Fibroblast of lung (primary cell): ENCODE measurements around the gene SPECC1L.

Experiments
- EZH2 ChIP-seq: IDR thresholded peaks from 2 replicates; pipeline ENCODE4 v1.5.1; 2012; ENCODE audit warnings: low read length, control low read depth, mild to moderate bottlenecking; ENCODE audit errors: missing control alignments
- TF ChIP-seq, protein P1 (sequence below), 2 donors: IDR thresholded peaks in 1 of 2; conservative IDR thresholded peaks in 1 of 2; 1 replicate in 1 of 2; 2 replicates in 1 of 2; pipeline ENCODE4 v1.5.1; 2011 to 2012; ENCODE audit warnings: low read length in 2 of 2, control low read depth in 1 of 2, inconsistent platforms in 1 of 2, low read depth in 1 of 2, mild to moderate bottlenecking in 1 of 2

DNA sequence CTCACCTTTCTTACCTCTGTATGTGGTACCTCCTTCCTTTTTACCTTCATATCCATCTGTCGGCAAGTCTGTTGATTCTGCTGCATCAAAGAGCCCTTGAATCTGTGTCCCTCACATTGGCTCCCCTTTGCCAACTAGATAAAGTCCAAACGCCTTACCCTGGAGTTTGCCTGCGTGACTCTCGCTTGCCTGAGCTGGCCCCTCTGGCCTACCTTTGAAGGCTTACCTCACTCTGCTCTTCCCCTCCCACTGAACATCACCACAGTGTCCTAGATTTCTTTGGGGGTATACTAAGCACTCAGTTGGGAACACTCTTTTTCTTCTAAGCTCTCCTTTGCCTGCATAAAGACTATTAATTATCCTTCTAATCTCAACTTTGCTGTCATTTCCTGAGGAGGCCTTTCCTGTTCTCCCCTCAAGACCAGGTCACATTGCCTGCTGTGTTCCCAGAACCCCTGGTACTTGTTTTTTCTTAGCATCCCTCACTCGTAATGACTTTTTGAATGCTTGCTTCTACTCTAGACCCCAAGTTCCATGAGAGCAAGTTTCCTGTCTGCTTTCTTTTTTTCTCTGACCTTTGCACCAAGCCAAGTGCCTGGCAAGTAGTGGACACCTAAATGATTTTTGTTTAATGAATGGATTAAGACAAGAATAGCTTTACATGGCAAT is 89.0 kb downstream of the SPECC1L start:
- TF ChIP-seq, protein P1, sequence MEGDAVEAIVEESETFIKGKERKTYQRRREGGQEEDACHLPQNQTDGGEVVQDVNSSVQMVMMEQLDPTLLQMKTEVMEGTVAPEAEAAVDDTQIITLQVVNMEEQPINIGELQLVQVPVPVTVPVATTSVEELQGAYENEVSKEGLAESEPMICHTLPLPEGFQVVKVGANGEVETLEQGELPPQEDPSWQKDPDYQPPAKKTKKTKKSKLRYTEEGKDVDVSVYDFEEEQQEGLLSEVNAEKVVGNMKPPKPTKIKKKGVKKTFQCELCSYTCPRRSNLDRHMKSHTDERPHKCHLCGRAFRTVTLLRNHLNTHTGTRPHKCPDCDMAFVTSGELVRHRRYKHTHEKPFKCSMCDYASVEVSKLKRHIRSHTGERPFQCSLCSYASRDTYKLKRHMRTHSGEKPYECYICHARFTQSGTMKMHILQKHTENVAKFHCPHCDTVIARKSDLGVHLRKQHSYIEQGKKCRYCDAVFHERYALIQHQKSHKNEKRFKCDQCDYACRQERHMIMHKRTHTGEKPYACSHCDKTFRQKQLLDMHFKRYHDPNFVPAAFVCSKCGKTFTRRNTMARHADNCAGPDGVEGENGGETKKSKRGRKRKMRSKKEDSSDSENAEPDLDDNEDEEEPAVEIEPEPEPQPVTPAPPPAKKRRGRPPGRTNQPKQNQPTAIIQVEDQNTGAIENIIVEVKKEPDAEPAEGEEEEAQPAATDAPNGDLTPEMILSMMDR (conservative IDR thresholded peaks at IDR 0.05 in 1 of 2, IDR thresholded peaks at IDR 0.05 in 1 of 2; ENCODE audit: low read depth in 1 of 2, low read length in 2 of 2) = no peak
- TF ChIP-seq EZH2 = no peak
